GM18951 (cell line): Measurements from ENCODE around the gene MGAT1.
"Not testable (repeated sequence)": the region's sequence is repeated elsewhere in the genome, so short reads cannot be mapped to it uniquely, and the experiment has no call there.

Source experiments
- POLR2A ChIP-seq: IDR thresholded peaks from 4 replicates; pipeline ENCODE4 v1.6.1; 2011; ENCODE audit warnings: mild to moderate bottlenecking; ENCODE audit not compliant: insufficient read length, insufficient read depth; ENCODE audit errors: extremely low read depth
- in situ Hi-C: fragments of 300-500 bp; cut with MboI; formaldehyde crosslinking; loops from one replicate; pipeline ENCODE4 v1.12.0; 2022; ENCODE audit warnings: low sequenced_read_pairs, mixed read lengths, inconsistent platforms; ENCODE audit not compliant: unreplicated experiment

MGAT1 gene

GRCh38 chr5:180792287-180792964 lies 10.2 kb downstream of the MGAT1 start:
- in situ Hi-C loops, result no loop called here
- no peak for TF ChIP-seq POLR2A

GRCh38 chr5:180791611-180792213 lies 10.9 kb downstream of the MGAT1 start:
- TF ChIP-seq POLR2A, result no peak
- in situ Hi-C loops, result no loop called here

- in situ Hi-C loops, result no loop called here
- TF ChIP-seq POLR2A, result no peak
Observed at GRCh38 chr5:180790524-180790923, 12.1 kb downstream of the MGAT1 start.

- in situ Hi-C loops, result no loop called here
- no peak for TF ChIP-seq POLR2A
Observed at GRCh38 chr5:180790020-180790419, 12.6 kb downstream of the MGAT1 start.

- in situ Hi-C loops, result not testable (repeated sequence)
Observed at GRCh38 chr5:180788651-180789410, 13.8 kb downstream of the MGAT1 start.

GRCh38 chr5:180787711-180788431 lies 14.7 kb downstream of the MGAT1 start:
- in situ Hi-C loops, result no loop called here

GRCh38 chr5:180786531-180787398 lies 15.8 kb downstream of the MGAT1 start:
- in situ Hi-C loops, result no loop called here
- TF ChIP-seq POLR2A, result no peak

More at GRCh38 chr5:180787711-180788431, 14.7 kb downstream of the MGAT1 start:
- TF ChIP-seq POLR2A, result no peak

- in situ Hi-C loops, result no loop called here
- no peak for TF ChIP-seq POLR2A
Observed at GRCh38 chr5:180785794-180786221, 16.8 kb downstream of the MGAT1 start.

GRCh38 chr5:180785121-180785781 lies 17.4 kb downstream of the MGAT1 start:
- TF ChIP-seq POLR2A, result no peak
- in situ Hi-C loops, result no loop called here

GRCh38 chr5:180784497-180785097 lies 18.0 kb downstream of the MGAT1 start:
- no peak for TF ChIP-seq POLR2A
- in situ Hi-C loops, result no loop called here

- in situ Hi-C loops, result no loop called here
- no peak for TF ChIP-seq POLR2A
Observed at GRCh38 chr5:180783340-180784052, 19.1 kb downstream of the MGAT1 start.
